SK-N-MC (cell line): ENCODE results near the gene NKD2.

Source experiments
- EZH2 ChIP-seq: fragments of 200-600 bp; sonication (generic); IDR thresholded peaks from one replicate; pipeline ENCODE4 v1.6.1; 2017; ENCODE audit warnings: antibody characterized with exemption
- POLR2AphosphoS5 ChIP-seq: IDR thresholded peaks from 2 replicates; pipeline ENCODE4 v1.6.1; 2012; ENCODE audit warnings: mild to moderate bottlenecking, low read depth, low read length, borderline replicate concordance

- TF ChIP-seq POLR2AphosphoS5: no peak
- TF ChIP-seq EZH2: no peak
These were observed 7.0 kb upstream of the NKD2 start for GRCh38 chr5:1001406-1002270.
